Endothelial cell of umbilical vein (primary cell): ENCODE measurements around the gene S100A11.

Experiments
- CTCF ChIP-seq, 2 donors: IDR thresholded peaks; 1 replicate in 1 of 2; 2 replicates in 1 of 2; pipeline ENCODE4 v1.5.1; 2011; ENCODE audit warnings: low read length in 2 of 2, mild to moderate bottlenecking in 2 of 2, moderate library complexity in 2 of 2, control low read depth in 1 of 2, inconsistent platforms in 1 of 2, low read depth in 1 of 2; ENCODE audit not compliant: insufficient read depth in 1 of 2; ENCODE audit errors: extremely low read depth in 1 of 2
- EZH2 ChIP-seq: IDR thresholded peaks from 2 replicates; pipeline ENCODE4 v1.6.1; 2012; ENCODE audit warnings: borderline replicate concordance, low read depth, mild to moderate bottlenecking, moderate library complexity, low read length, inconsistent platforms; ENCODE audit not compliant: severe bottlenecking
- FOS ChIP-seq: IDR thresholded peaks from 2 replicates; pipeline ENCODE4 v1.6.1; 2011; ENCODE audit warnings: mild to moderate bottlenecking, low read length, moderate library complexity, borderline replicate concordance; ENCODE audit not compliant: insufficient read depth
- GATA2 ChIP-seq: IDR thresholded peaks from 2 replicates; pipeline ENCODE4 v1.7.0; 2011; ENCODE audit warnings: low read depth, mild to moderate bottlenecking, moderate library complexity, mixed read lengths, low read length; ENCODE audit not compliant: insufficient read length, insufficient read depth
- JUN ChIP-seq: IDR thresholded peaks from 2 replicates; pipeline ENCODE4 v1.6.1; 2011; ENCODE audit warnings: borderline replicate concordance, low read depth; ENCODE audit not compliant: insufficient read length, insufficient read depth
- MYC ChIP-seq: IDR thresholded peaks from one replicate; pipeline ENCODE4 v1.6.1; 2011; ENCODE audit warnings: mild to moderate bottlenecking, low read depth, low read length
- POLR2A ChIP-seq: IDR thresholded peaks from 2 replicates; pipeline ENCODE4 v1.6.1; 2012; ENCODE audit warnings: low read depth, mild to moderate bottlenecking, control low read depth, low read length
- POLR2AphosphoS5 ChIP-seq: IDR thresholded peaks from 2 replicates; pipeline ENCODE4 v1.6.1; 2012; ENCODE audit warnings: low read depth, mild to moderate bottlenecking, control low read depth, low read length, moderate library complexity; ENCODE audit not compliant: insufficient read depth
- TF ChIP-seq, protein P1 (sequence below): IDR thresholded peaks from 2 replicates; pipeline ENCODE4 v1.6.1; 2011; ENCODE audit not compliant: insufficient read depth, insufficient read length

DNA sequence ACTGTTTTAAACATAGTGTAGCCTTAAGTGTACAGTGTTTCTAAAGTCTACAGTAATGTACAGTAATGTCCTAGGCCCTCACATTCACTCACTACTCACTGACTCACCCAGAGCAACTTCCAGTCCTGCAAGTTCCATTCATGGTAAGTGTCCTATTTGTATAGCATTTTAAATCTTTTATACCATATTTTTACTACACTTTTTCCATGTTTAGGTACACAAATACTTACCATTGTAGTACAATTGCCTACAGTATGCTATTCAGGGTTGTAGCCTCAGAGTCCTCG is 39.6 kb downstream of the S100A11 start:
- TF ChIP-seq, protein P1, sequence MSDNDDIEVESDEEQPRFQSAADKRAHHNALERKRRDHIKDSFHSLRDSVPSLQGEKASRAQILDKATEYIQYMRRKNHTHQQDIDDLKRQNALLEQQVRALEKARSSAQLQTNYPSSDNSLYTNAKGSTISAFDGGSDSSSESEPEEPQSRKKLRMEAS: no peak
- no peak for TF ChIP-seq EZH2
- no peak for TF ChIP-seq CTCF (IDR thresholded peaks at IDR 0.05; ENCODE audit: extremely low read depth in 1 of 2, insufficient read depth in 1 of 2, low read depth in 1 of 2, low read length in 2 of 2)
- no peak for TF ChIP-seq POLR2A
- TF ChIP-seq POLR2AphosphoS5: no peak
- TF ChIP-seq JUN: no peak
- TF ChIP-seq FOS: no peak
- TF ChIP-seq MYC: no peak
- TF ChIP-seq GATA2: no peak
